Activated CD4-positive, alpha-beta T cell treated with anti-CD3 and anti-CD28 coated beads, Interleukin-10, Interleukin-2, amounts not matched to agents 100 ng/mL and 50 ng/mL, durations not matched to agents 16 hours and 8 hours (primary cell): Measurements from ENCODE around the gene FAF2.

Source experiments
- DNase-seq: peaks from one replicate; pipeline ENCODE4 v3.0.0-alpha.2; 2020

The FAF2 gene

DNA sequence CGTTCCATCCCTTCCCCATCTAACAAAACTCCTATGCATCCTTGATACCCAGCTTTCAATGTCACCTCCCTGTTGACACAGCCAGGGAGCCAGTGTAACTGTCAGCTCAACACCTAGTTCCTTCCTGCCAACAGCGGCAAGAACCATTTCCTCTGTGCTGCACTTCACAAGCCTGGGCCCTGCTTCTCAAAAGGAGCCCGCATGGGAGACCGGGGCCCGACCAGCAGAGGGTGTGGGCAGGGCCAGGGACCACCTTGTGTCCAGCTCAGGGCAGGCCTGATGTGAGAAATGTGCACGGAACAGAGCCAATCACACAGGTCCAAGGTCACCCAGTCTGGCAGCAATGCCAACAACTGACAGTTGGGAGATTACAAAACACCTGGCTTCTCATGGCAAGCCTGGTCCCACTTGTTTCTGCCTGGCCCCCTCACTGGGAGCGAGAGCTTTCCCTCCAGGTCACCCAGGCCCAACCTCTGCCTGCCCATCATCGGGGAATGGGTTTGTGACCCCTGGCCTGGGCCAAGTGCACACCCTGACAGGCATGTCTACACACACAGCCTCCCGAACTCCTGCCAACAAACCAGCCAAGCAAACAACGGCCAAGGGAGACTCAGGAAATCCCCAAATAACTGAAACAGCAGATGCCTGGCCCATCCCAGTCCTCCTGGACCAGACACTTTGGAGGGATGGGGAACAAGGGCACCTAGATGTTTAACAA is 85.9 kb downstream of the FAF2 start:
- peak; percentile 81 for DNase-seq

DNA sequence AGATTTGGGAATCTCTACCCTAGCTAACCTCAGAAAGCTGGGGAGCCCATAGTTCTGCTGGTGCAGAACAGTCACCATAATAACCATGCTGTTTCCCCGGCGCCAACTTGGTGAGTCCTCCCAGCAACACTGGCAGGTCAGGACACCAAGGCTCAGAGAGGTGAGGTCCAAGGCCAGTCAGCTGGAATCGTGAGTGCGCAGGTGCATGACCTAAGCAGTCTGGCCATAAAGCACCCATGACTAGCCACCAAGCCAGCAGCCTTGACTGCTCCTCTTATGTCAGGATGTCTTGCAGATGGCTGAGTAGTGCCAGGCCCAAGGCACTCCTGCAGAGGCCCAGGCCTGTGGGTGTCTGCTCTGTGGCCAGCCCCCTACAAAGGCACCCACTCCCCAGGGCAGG is 86.5 kb downstream of the FAF2 start:
- peak; percentile 39 for DNase-seq

DNA sequence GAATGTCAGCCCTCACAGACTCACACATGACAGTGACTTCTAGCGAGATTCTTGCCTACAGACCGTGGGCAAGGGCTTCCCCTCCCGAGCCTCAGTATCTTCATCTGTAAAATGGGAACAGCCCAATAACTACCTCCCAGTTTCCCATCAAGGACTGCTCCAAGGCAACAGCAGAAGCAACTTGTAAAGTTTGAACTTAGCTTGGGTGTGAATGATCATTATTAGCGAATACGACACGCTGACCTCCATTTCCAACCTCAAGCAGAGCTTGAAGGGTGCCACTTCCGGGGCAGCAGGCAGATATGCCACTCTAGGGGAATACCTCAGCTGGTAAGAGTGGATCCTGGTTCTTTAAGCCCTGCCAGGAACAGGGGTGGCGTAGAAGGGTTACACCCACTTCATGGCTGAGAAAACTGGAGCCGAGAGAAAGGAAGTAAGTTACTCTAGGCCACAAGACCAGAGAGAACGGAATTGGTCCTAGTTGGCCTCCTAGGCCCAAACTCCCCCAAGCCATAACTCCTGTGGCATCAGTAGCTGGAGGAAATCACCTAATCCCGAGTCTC is 87.0 kb downstream of the FAF2 start:
- peak; percentile 83 for DNase-seq

DNA sequence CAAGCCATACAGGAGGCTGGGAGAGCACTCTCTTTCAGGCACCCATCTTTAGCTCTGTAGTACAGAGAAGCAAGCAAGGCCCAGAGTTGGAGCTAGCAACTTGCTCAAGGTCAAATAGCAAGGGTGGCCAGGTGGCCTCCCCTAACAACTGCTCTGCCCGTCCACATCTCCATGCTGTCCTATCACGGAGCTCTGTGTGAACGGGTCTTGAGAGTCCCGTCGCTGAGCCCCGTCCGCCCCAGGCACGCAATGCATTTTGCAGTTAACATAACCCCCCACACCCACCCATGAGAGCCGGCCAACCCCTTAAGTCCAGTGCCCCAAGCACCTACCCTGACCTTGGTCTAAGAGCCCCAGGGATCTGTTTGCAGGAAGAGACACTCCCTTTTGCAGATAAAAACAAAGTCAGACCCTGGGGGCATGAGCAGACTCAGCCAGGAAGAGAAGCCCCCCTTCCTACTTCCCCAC is 87.5 kb downstream of the FAF2 start:
- no peak for DNase-seq

DNA sequence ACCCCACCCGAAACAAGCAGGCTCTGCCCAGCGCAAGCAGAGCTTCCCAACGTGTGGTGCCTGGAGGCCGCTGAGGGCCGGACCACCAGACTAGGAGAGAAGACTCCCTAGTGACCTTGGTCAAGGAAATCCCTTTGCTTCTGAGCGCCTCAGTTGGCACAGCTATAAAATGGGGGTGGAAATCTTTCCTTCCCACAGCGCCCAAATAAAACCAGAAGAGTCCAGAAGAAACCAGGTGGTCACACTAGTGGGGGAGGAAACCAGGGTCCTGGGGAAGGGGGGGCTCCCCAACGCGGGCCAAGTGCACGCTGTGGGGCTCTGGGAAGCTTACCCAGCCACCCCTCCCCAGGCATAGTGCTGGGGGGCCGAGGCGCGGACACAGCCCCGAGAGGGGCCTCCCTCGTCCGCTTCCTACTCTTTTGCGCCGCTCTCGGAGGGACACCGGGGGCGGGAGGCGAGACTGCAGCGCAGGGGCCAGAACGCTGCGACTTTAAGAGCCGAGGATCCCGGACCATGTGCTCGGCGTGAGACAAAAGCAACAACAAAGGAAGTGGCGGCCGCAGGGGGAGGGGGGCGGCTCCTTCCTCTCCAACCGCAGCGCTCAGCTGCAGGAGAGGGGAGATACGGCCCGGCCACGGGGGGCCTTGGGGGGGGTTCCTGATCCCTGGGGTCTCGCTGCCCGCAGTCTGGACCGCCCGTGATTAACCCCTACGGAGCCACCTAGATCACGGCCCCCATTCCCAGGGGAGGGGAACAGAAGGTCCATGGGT is 88.1 kb downstream of the FAF2 start:
- DNase-seq: peak; percentile 83

DNA sequence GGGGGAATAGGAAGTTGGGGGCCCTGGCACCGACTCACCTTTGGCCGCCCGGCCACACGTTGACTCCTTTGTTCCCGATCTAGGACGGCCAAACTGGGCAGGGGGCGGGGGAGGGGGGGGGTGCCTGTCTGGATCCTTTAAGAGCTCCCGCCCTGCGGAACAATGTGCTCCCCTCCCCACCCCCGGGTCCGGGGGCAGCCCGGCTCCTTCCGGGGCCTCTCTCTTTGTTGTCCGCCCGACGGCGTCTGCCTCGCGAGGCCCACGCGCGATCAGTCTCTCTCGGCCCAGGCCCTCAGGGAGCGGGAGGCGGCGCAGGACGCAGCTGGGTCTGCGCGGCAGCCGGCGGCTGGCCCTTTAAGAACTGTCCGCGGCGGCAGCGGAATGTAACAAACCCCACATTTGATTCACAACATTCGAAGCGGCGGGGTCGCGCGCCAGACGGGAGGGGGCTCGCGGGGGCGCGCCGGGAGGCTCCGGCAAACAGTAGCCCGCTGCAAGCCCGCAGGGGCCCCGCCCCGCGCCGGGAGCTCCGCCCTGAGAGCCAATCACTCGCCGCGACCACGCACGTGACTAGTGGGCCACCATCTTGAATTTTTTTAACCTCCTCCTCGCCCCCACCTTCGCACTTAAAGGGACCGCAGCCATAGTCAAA is 88.8 kb downstream of the FAF2 start, which contains the start of gene RNF44:
Gene RNF44, minus strand, starts transcription at position 501 of the 652 bp plus-strand sequence. CDS start 4,930 bp downstream, outside the sequence.
- DNase-seq: peak; percentile 98

DNA sequence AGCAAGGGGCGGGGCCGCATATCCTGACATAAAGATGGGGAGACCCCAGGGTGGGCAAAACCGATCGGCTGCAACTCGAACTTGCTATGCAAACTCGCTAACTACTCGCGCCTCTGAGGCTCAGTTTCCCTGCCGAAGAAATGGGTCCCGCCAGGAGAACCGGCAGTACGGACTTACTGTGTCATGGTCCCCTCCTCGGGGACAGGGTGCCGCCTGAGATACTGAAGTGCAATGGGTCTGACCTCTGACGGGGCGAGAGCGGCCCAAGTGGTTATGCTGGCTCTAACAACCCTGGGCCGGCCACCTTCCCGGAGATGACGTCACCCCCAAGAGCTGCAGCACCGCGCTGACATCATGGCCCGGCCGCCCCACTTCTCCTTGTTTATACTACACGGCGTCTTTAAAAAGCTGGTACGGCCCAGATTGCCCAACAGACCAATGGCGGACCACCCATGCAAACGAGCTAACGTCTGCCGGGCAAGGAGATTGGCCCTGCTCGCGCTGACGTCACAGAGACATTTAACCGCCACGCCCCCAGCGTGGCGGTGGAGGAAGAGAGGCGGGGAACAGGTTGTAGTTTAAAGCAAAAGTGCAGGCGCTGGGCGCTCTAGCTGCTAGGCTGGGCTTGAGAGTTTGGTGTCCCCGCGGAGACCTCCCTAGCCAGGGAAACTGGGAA is 89.5 kb downstream of the FAF2 start:
- DNase-seq: peak; percentile 99

DNA sequence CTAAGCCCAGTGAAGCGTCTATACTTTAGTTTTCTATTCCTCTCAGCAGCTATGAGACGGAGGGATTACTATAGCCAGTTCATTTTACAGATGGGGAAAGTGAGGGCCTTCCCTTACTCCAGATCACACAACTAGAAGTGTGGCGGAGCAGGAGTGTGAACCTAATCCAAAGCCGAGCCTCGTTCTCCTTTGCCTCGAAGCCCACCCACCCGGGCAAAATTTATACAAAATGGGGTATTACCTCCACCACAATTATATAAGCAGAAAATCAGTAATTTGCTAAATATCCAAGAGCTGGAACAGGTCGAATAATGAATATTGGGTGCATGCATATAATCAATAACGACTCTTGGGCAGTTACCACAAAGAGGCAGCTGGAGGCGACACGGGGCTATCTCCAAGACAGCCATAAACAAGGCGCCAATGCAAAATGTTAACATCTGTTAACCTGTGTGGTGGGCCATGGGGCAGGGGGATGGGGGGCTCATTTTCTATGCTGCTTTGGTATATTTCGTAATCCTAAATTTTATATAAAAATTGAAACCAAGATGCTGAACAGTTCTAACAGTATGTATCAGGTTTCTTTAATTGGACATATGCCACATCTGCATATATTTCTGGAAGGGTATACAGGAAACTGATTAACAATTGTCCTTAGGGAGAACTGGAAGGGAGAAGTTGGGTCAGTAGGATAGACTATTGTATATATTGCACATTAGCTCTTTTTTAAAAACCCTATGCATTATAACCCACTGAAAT is 90.2 kb downstream of the FAF2 start:
- DNase-seq: no peak

DNA sequence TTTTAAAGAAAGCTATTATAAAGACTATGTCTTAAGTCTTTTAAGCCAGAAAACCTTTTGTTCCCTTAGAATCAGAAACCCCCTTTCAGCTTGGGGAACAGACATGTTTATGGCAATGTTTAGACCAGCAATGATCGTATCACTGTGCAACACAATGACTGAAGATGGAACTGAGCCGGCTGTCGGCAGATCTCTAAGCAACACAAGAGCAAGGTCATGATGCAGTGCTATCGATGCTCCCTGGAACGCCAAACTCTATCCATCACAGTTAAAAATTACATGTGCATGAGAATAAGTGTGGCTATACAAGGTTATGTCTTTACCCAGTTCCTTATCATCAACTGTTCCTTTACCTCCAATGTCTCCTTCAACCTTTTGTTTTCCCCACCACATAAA is 90.8 kb downstream of the FAF2 start:
- DNase-seq: no peak

DNA sequence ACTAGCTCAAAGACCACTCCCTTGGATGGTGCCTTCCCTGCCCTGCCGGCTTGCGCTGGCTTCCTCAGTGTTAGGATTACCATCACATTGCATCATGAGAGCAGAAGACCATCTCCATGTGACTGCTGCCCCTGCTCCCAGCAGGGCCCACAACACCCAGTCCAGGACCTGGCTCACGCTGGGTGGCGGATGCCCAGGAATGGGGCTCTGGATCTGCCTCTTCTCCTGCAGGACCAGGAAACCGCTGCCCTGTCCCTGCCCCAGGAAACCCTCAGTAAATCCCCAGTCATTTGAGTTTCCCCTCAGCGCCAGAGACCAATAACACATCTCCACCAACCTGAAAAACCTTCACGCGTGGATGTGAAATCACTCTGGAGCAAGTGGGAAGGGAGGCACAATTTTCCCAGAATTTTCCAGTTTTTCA is 92.3 kb downstream of the FAF2 start:
- DNase-seq: no peak

DNA sequence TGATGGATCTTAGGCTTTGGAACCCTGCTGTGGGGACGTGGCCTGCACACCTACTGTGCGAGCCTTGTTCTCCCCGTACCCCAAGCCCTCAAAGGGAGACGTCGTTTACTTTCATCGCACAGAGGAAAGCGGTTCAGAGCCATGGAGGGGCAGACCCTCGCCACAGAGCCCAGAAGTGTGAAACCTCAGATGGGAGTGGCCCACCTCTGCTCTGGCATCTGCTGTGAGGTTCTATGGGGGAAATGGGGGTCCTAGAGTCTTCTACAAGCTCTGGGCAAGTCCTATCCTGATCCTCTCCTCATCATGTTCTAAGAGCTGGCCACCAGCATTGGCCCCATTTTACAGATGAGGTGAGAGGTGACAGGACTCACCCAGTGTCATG is 92.8 kb downstream of the FAF2 start:
- DNase-seq: no peak

DNA sequence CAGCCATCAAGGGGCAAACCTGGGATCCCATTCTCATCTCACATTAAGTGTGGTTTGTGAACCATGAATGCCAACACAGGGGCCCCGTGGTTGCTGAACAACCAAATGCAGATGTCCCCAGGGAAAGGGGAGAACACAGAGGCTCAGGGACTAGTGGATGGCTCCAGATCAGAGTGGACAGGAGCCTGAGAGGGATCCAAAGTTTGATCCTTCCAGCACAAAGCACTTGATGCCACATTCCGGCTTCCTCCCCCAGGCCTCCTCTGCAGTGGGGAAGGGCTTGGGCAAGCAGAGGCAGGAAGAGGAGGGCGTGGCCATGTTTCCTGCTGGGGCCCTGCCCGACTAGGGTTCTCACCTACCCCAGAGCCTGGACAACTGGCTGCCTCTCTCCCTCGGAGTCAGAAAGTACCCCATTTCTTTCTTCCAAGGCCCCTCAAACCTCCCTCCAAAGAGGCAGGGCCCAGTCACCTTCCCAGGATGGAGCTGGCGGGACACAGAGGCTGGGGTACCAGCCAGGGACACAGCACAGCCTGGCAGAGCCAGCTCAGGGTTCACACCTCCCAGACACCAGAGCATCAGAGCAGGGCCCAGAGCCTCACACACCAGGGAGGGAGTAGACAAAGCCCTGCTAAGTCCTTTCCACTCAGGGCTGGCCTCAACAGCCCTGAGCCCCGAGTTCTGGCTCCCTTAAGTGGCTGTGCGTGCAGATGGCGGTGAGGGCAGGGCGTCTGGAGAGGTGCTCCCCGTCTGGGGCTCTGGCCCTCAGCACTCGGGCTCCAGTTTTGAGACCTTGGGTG is 93.4 kb downstream of the FAF2 start:
- peak; percentile 88 for DNase-seq

DNA sequence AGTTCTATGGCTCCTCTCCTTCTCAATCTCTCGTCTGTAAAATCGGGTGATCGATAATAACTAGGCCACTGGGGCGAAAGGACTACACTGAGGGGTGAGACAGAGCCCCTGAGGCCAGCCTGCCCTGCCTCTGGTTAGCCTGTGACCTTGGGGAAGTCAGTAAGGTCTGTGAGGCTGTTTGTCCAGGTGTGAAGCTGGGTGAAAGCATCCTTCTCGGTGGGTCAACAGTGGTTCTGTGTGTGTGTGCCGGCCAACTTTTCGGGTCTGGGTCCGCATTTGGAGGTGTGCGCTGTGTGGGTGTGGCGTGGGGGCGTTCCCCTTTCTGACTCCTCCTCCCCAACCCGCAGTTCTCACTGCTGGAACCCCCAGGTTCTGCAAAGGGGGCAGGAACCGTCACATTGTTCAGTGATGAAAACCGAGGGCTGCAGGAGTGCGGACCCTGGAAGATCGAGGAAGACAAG is 94.0 kb downstream of the FAF2 start:
- peak; percentile 81 for DNase-seq

DNA sequence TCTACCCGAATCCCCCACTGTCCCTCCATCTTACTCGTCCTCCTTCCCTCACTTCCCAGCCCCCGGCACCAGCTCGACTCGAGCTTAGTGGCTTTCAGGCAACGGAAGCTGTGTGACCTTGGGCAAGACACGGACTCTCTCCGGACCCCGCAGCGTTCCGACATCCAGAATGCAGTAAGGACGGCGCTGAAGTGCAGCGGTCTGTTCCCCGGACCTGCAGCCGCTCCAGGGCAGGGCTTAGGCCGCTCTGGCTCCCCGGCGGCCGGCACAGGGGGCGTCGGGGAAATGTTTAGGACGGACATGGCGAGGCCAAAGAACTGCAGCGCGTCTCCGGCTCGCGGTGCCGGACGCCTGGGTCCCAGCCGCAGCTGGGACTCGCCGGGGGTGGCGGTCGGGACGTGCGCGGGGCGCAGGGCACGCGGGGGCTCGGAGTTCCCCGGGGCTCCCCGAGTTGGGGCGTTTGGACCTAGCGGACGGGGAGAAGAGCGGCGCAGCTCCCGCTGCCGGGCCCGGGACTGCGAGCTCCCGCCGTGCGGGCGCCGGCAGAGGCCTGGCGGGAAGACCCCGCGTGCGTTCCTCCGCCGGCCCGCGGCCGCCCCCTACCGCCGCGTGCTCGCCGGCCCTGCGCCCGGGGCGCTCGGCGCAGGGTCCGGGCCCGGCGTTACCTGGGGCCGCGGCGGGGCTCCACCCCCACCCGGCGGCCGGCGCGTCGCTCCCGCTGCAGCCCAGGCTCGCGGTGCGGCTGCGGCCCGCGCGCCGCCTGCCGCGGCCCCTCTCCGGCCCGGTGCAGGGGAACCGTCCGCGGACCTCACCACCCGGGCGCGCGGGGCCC is 94.6 kb downstream of the FAF2 start:
- DNase-seq: peak; percentile 52

DNA sequence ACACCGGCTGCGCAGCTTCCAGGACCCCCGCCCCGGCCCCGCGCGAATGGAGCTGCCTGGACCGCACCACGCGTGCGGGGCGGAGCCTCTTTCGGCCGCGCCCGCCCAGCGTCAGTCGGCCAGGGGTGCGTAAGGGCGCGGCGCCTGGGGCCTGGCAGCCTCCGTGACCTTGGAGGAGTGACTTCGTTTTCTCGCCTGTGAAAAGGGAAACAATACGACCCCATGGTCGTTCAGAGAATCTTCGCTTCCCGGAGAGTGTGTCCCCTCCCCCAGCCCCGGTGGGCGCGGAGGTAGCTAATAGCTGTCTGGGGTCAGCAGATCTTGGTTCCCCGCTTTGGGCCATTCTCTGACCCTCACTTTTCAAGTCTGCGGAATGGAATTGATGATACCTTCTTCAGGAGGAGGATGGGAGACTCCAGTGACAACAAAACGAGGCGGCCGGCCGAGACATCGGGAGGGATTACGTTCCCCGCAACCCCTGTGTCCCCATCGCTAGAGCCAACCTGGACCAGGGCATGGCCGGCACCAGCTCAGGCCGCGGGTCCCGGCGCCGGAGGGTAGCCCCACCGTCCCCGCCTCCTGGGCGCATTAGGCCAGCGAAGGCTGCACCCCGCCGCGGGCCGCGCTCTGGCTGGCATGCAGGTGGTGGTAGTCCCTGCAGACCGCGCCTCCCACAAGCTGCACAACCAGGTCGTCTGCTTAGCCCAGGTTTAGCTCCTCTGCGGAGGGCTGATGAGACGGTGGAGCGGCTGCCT is 95.4 kb downstream of the FAF2 start:
- peak; percentile 86 for DNase-seq

DNA sequence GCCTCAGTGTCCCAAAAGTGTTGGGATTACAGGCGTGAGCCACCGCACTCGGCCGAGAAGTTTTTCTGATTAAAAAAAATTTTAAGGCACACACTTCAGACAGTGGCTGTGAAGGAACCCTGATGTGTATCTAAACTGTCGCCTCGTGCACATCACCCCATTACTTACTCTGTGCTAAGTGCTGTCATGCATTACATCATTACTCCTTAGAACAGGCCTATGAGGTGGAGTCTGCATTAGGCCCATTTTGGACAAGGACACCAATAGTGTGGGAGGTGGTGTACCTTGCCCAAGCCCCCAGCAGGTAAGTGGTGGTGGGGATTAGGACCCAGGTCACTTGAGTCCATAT is 97.2 kb downstream of the FAF2 start:
- DNase-seq: no peak

DNA sequence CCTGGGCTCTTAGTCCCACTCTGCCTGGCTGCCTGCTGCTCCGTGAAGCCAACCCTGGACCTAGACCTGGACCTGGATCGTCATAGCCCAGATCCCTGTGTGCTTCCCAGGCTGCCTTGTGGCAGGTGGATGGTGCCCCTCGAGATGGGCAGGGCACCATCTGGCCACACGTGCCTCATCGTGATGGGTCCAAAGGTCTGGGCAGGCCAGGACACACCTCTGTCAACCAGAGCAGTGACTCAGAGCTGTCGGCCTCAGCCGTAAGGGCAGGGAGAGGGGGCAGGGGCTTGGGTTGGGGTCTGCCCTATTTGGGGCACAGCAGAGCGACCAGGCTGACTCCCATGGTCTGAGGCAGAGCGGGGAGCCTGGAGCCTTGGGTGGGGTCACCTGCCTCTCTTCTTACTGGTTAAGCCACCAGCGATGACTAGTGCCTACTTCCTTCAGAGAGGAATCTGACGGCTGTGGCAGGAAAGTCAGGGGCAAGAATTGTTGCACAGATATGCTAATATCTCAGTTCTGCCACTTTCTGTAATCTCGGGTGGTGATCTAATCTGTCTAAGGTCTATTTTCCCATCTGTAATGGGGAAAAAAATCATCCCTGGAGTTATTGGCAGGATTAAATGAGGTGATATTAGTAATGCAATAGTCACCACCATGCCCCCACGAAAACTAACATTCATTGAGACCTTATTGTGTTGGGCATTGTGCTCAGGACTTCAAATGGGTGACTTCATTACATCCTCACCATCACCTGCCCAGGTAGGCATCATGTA is 97.7 kb downstream of the FAF2 start:
- DNase-seq: no peak

DNA sequence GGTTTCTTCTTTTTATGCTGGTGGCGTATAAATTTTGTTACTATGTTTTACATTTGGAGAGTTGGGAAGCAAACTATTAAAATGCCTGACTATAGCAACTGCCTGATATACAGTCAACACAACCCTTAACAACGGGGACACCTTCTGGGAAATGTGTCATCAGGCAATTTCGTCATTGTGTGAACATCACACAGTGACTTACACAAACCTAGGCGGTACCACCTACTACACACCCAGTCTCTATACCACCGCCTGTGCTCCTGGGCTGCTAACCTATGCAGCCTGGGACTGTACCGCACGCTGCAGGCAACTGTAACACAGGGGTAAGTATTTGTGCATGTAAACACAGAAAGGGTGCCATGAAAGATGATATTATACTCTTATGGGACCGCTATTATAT is 99.6 kb downstream of the FAF2 start:
- DNase-seq: peak; percentile 45
